ENCODE measurements around the gene CCNO. TPM values are rescaled to one million over a fixed set of nuclear protein-coding genes. Genes with fewer than 3 reads are reported as not detected.
A peak's percentile ranks its signal among the peaks of the same experiment; 100 is the strongest.

The CCNO gene
- total and polyA plus RNA-seq, 2 of the 8 experiments (the other 6 are each of a cell fraction or from before 2014, with no cell fraction given) = 0.14 to 0.41 TPM

GRCh38 chr5:55231029-55231918 lies 2.1 kb downstream of the CCNO start:
- peaks cover 2 to 33% (median 17%) of the 10 kb centered on the region in 4 experiments for H3K4me1 ChIP-seq (replicated peaks in 1 of 4; ENCODE audit: control insufficient read depth in 3 of 4, insufficient read depth in 4 of 4, low read length in 3 of 4)
- no peak overlapping the region for H4K5ac ChIP-seq (ENCODE audit: insufficient read length, low read depth, low read length)
- no peak overlapping the region for H3K4ac ChIP-seq (replicated peaks; ENCODE audit: insufficient read length, low read depth, low read length)
- H2AK5ac ChIP-seq (ENCODE audit: low read depth, low read length) = no peak overlapping the region
- H3K23me2 ChIP-seq (ENCODE audit: low read depth, low read length) = peaks cover 28% of the 10 kb centered on the region; the same call in 1 of the 2 replicates
- H4K20me1 ChIP-seq (replicated peaks in 1 of 2; ENCODE audit: control insufficient read depth in 1 of 2, insufficient read depth in 2 of 2, low read length in 2 of 2) = peaks cover 5 to 24% of the 10 kb centered on the region in 2 experiments
- peak overlapping the region; percentile 0 for H3K23ac ChIP-seq (ENCODE audit: insufficient read length)
- H3K18ac ChIP-seq (ENCODE audit: extremely low read depth, low read length) = no peak overlapping the region
- ChIA-PET CTCF (ENCODE audit: partially characterized antibody) (interaction anchor here (1.0 to 13.6 kb wide), 8 partner anchors 8 to 69 kb away, joined by 3 to 143 read pairs (median 4); partner anchors contain the start of gene CDC20B), POLR2A (ENCODE audit: partially characterized antibody) (interaction anchor here (1.2 to 3.7 kb wide), 5 partner anchors 8 to 76 kb away, joined by 3 to 13 read pairs (median 5); partner anchors contain the start of genes DHX29 and MTREX)
- H3K56ac ChIP-seq (replicated peaks; ENCODE audit: insufficient read length, low read depth, low read length) = no peak overlapping the region
- peak overlapping the region; percentile 92 to 96 for H3K4me2 ChIP-seq (ENCODE audit: insufficient read depth in 1 of 2, low read depth in 2 of 2, low read length in 2 of 2)
- no peak for TF ChIP-seq RBBP5 (IDR thresholded peaks at IDR 0.05; ENCODE audit: borderline replicate concordance, low read depth, low read length)
- no peak; a peak in 1 of 4 replicates for TF ChIP-seq RAD21 (IDR thresholded peaks at IDR 0.05 in 1 of 2, conservative IDR thresholded peaks at IDR 0.05 in 1 of 2; ENCODE audit: low read depth in 2 of 2, low read length in 2 of 2)
- TF ChIP-seq RNF2 (IDR thresholded peaks at IDR 0.05; ENCODE audit: borderline replicate concordance, low read depth, low read length, missing control alignments, poor library complexity, severe bottlenecking) = peak; percentile 98
- TF ChIP-seq CTBP2 (IDR thresholded peaks at IDR 0.05; ENCODE audit: borderline replicate concordance, insufficient read depth, insufficient read length, low read length) = peak; percentile 81
- TF ChIP-seq SUZ12 (IDR thresholded peaks at IDR 0.05; ENCODE audit: low read length) = peak; percentile 98
- peak; percentile 99 for TF ChIP-seq EZH2 (IDR thresholded peaks at IDR 0.05; ENCODE audit: low read depth, low read length, severe bottlenecking)
- peak; percentile 24; the same call in 1 of the 2 replicates for TF ChIP-seq BACH1 (IDR thresholded peaks at IDR 0.05; ENCODE audit: low read length)
- H3K79me1 ChIP-seq (ENCODE audit: low read depth, low read length) = no peaks in the 10 kb centered on the region
- peak overlapping the region; percentile 5; the same call in 1 of the 2 replicates for H2BK15ac ChIP-seq (ENCODE audit: low read length)
- H2BK20ac ChIP-seq (ENCODE audit: low read length) = no peak overlapping the region
- peak overlapping the region; percentile 78 for H4K8ac ChIP-seq (ENCODE audit: extremely low read depth, insufficient read depth, low read length)
- no peak overlapping the region for H2BK5ac ChIP-seq (ENCODE audit: low read depth, low read length)
- no peak overlapping the region for H2AFZ ChIP-seq (ENCODE audit: low read length)
- H3K27me3 ChIP-seq (replicated peaks in 1 of 4; ENCODE audit: control insufficient read depth in 3 of 4, extremely low read depth in 1 of 4, insufficient read depth in 3 of 4, low read length in 3 of 4) = peaks cover 72 to 95% (median 90%) of the 10 kb centered on the region in 4 experiments
- DNase-seq (ENCODE audit: low read depth in 1 of 2, low spot score in 2 of 2) = peak in 1 of 2 experiments; percentile 62
- H3K36me3 ChIP-seq (ENCODE audit: control insufficient read depth in 2 of 4, insufficient read depth in 4 of 4, low read length in 3 of 4) = peaks cover 0 to 5% (median 0%) of the 10 kb centered on the region in 4 experiments; a peak in 2 of 8 replicates
- FAIRE-seq = no peak
- no peak overlapping the region for H3K27ac ChIP-seq (ENCODE audit: low read depth, low read length)
- H3K9ac ChIP-seq (replicated peaks in 1 of 4; ENCODE audit: extremely low read depth in 1 of 4, low read depth in 3 of 4, low read length in 3 of 4) = no peak overlapping the region
- 0 out of 2 replicates have a peak overlapping the region, but pooled peaks have one; percentile 34 for H2BK12ac ChIP-seq (ENCODE audit: low read depth, low read length)
- H3K4me3 ChIP-seq (ENCODE audit: extremely low read depth in 1 of 4, insufficient read depth in 2 of 4, low read depth in 3 of 4, low read length in 4 of 4) = peak overlapping the region in 2 of 4 experiments; percentile 14 to 63; a peak in 3 of 8 replicates
- WGBS, 2 experiments (ENCODE audit: extremely low coverage in 1 of 2, insufficient coverage in 1 of 2, insufficient read length in 1 of 2, insufficient replicate concordance in 2 of 2, low coverage in 1 of 2, low lambda C conversion rate in 2 of 2, missing lambda C conversion rate in 1 of 2) = 10% methylated on average over 37 of the region's 48 CpGs; no CpG with 5 or more reads in 1 of the 2 experiments
- no peaks in the 10 kb centered on the region for H3K9me3 ChIP-seq (ENCODE audit: insufficient read depth in 2 of 2, low read depth in 1 of 2, low read length in 1 of 2)
- no peak overlapping the region for H3K14ac ChIP-seq (ENCODE audit: insufficient read length)
- H3K79me2 ChIP-seq (ENCODE audit: control insufficient read depth in 1 of 2, insufficient read depth in 2 of 2, low read length in 2 of 2) = no peaks in the 10 kb centered on the region
- H4K91ac ChIP-seq (replicated peaks; ENCODE audit: insufficient read length, low read length) = no peak overlapping the region
- no peak overlapping the region for H2BK120ac ChIP-seq (replicated peaks; ENCODE audit: low read depth, low read length)
